Thoracic aorta (tissue), 2 donors: ENCODE results near the gene PACSIN3. TPM values are rescaled to one million over a fixed set of nuclear protein-coding genes. Genes with fewer than 3 reads are reported as not detected.

Experiments used
- ATAC-seq: fragments of 150-250 bp; one replicate; pipeline ENCODE4 v1.8.0; 2017; ENCODE audit warnings: low read depth; ENCODE audit not compliant: insufficient number of reproducible peaks, low FRiP score
- DNase-seq: peaks from one replicate; pipeline ENCODE4 v3.0.0-alpha.2; 2020; ENCODE audit warnings: low spot score
- H3K27ac ChIP-seq, 2 donors: fragments of 200-600 bp; sonication (generic); 1 replicate in 1 of 2; 2 replicates in 1 of 2; pipeline ENCODE4 v1.5.1; 2016; ENCODE audit warnings: mild to moderate bottlenecking in 2 of 2, moderate library complexity in 2 of 2
- H3K27me3 ChIP-seq: fragments of 200-600 bp; sonication (generic); replicated peaks from 2 replicates; pipeline ENCODE4 v1.6.0; 2016; ENCODE audit warnings: mild to moderate bottlenecking; ENCODE audit not compliant: insufficient read depth
- H3K36me3 ChIP-seq: fragments of 200-600 bp; sonication (generic); one replicate; pipeline ENCODE4 v1.5.1; 2016
- H3K4me1 ChIP-seq, 2 donors: fragments of 200-600 bp; sonication (generic); 1 replicate in 1 of 2; 2 replicates in 1 of 2; pipeline versions ENCODE4 v1.5.1 to v1.6.0; 2016; ENCODE audit warnings: low read depth in 2 of 2, mild to moderate bottlenecking in 1 of 2; ENCODE audit not compliant: control insufficient read depth in 1 of 2
- H3K4me3 ChIP-seq: fragments of 200-600 bp; sonication (generic); 2 replicates; pipeline ENCODE4 v1.5.1; 2016; ENCODE audit warnings: mild to moderate bottlenecking
- H3K9me3 ChIP-seq: fragments of 200-600 bp; sonication (generic); 2 replicates; pipeline ENCODE4 v1.5.1; 2016
- total RNA-seq, 2 donors: library from RNA; depleted of rRNA; stranded (reverse); fragments of >200 nt; gene quantifications; one replicate each; pipeline versions ENCODE4 v1.1.0 to v1.2.3, GENCODE V29; 2016
- TF ChIP-seq, protein P1 (sequence below): fragments of 200-600 bp; sonication (generic); IDR thresholded peaks from one replicate; pipeline ENCODE4 v1.5.1; 2019; ENCODE audit warnings: antibody characterized with exemption

PACSIN3 gene
- total RNA-seq, 2 donors from 2014 or later: 30.3 to 44.4 TPM

DNA sequence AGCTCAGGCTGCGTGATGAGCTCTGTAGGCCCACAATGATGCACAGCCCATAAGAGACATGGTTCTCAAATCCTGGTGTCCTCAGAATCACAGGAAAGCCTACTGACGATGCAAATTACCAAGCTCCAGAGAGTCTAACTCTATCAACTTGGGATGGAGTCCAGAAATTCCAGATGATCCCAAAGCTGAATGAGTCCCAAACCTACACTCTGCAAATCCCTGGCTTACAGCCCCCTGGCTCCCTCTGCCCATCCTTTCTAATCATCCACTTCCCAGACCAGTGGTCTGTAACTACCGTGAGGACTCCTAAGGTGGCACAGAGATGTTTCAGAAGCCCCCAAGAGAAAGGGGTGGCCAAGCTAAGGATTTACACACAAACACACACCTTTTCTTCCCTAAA, 23.0 kb downstream of the PACSIN3 start:
- DNase-seq (no peak), ATAC-seq (no peak)
- H3K4me1 ChIP-seq: peaks cover 0 to 11% of the 10 kb centered on the region in 2 donors
- peaks cover 47% of the 10 kb centered on the region for H3K36me3 ChIP-seq
- H3K4me3 ChIP-seq: no peak overlapping the region
- H3K9me3 ChIP-seq: no peaks in the 10 kb centered on the region
- H3K27ac ChIP-seq: no peak overlapping the region
- H3K27me3 ChIP-seq: no peaks in the 10 kb centered on the region
- TF ChIP-seq, protein P1, sequence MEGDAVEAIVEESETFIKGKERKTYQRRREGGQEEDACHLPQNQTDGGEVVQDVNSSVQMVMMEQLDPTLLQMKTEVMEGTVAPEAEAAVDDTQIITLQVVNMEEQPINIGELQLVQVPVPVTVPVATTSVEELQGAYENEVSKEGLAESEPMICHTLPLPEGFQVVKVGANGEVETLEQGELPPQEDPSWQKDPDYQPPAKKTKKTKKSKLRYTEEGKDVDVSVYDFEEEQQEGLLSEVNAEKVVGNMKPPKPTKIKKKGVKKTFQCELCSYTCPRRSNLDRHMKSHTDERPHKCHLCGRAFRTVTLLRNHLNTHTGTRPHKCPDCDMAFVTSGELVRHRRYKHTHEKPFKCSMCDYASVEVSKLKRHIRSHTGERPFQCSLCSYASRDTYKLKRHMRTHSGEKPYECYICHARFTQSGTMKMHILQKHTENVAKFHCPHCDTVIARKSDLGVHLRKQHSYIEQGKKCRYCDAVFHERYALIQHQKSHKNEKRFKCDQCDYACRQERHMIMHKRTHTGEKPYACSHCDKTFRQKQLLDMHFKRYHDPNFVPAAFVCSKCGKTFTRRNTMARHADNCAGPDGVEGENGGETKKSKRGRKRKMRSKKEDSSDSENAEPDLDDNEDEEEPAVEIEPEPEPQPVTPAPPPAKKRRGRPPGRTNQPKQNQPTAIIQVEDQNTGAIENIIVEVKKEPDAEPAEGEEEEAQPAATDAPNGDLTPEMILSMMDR: no peak

DNA sequence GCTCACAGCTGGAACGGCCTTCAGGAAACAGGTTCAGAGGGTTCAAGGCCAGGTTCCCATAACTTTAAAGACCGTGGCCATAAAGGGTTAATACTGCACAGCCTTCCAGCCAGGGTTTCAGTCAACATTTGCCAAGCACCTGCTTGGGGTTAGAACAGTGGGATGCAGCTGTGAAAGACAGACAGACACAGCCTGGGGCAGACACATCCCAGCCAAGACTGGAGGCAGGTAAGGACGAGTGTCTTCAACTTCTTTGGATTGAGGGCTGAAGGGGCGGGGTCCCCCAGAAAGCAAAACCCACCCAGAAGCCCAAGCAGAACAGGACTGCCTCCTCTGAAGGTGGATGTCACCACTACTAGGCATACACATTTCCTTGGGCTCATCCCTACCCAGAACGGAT, 23.8 kb downstream of the PACSIN3 start:
- H3K27ac ChIP-seq: no peak overlapping the region
- DNase-seq (no peak), ATAC-seq (no peak)
- no peak overlapping the region for H3K4me3 ChIP-seq
- TF ChIP-seq, protein P1: no peak
- H3K27me3 ChIP-seq: no peaks in the 10 kb centered on the region
- H3K4me1 ChIP-seq: peaks cover 0 to 11% of the 10 kb centered on the region in 2 donors
- H3K9me3 ChIP-seq: no peaks in the 10 kb centered on the region
- peaks cover 39% of the 10 kb centered on the region for H3K36me3 ChIP-seq

DNA sequence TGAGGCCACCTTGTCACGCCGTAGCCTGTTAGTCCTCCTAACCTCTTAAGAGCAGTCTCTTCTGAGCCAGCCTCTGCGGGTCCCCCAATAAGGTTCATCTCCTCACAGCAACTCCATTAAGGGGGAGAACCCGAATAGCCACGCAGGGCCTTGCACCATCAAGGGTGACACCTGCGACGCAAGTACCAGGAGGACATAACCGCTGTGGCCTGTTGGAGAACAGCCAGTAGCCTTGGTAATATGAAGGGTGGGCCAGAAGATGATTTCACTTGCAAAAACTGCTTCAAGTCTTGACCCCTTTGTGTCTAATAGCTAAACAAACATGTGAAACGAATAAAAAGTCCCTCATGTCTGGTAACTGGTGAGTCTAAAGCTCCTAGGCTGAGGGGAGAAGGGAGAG, 24.3 kb downstream of the PACSIN3 start:
- no peak overlapping the region for H3K27ac ChIP-seq
- DNase-seq (no peak), ATAC-seq (no peak)
- no peak overlapping the region for H3K4me3 ChIP-seq
- H3K4me1 ChIP-seq: peaks cover 0 to 11% of the 10 kb centered on the region in 2 donors
- no peaks in the 10 kb centered on the region for H3K27me3 ChIP-seq
- TF ChIP-seq, protein P1: no peak
- H3K36me3 ChIP-seq: peaks cover 34% of the 10 kb centered on the region
- H3K9me3 ChIP-seq: no peaks in the 10 kb centered on the region

DNA sequence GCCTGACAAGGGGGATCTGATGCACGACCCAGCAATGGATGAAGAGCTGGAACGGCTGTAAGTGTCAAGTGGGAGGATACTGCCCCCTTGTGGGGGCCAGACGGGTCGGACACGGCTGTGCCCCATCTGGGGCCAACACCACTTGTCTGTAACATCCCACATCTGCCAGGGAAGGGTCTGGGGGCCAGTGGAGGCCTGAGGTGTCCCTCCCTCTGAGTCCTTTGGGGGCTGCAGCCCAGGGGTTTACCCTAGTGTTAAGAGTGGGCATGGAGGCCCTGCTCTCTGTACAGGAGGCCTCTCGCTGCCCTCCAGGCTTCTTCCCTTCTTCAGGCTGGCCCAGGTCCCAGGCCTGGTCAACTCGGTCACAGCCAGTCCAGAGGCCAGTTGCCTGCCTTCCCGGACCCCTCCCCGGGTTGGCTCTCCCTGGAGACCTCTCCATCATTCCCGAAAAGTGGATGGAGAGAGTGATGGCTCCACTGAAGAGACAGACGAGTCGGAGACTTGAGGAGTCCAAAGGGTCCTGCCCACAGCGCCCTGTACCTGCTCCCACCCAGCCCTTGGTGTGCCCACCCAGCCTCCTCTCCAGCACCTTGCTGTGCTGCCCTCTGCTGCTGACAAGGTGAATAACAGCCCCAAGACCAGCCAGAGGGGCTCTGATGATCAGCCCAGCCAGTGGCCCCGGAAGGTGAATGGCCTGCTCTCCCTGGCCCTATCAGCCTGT, 24.9 kb downstream of the PACSIN3 start:
- no peaks in the 10 kb centered on the region for H3K27me3 ChIP-seq
- H3K27ac ChIP-seq: no peak overlapping the region
- DNase-seq: no peak
- H3K9me3 ChIP-seq: no peaks in the 10 kb centered on the region
- H3K4me1 ChIP-seq: peaks cover 0 to 11% of the 10 kb centered on the region in 2 donors
- peak; percentile 15 for ATAC-seq
- H3K36me3 ChIP-seq: peaks cover 28% of the 10 kb centered on the region
- TF ChIP-seq, protein P1: peak; percentile 50
- H3K4me3 ChIP-seq: no peak overlapping the region

DNA sequence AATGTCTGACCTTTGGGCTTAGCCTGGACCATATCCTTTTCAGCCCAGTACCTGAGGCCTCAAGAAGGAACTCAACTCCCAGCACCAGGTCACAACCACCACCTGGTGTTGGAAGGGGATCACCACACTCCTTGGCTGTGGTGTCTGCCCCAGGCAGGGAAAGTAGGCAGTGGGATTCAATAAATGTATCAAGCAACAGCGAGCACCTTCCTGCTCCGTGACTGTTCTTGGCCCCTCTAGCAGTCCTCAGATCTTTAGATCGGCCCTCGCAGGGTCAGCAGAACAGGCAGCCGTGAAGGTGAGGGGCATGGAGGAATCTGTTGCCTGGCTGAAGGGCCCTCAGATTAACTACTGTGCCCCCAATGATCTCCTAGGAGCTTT, 25.5 kb downstream of the PACSIN3 start:
- H3K27me3 ChIP-seq: no peaks in the 10 kb centered on the region
- TF ChIP-seq, protein P1: no peak
- ATAC-seq (no peak), DNase-seq (no peak)
- H3K4me3 ChIP-seq: no peak overlapping the region
- H3K4me1 ChIP-seq: peaks cover 0 to 11% of the 10 kb centered on the region in 2 donors
- H3K9me3 ChIP-seq: no peaks in the 10 kb centered on the region
- H3K27ac ChIP-seq: no peak overlapping the region
- peaks cover 22% of the 10 kb centered on the region for H3K36me3 ChIP-seq
